Activated gamma-delta T cell treated with anti-CD3 and anti-CD28 coated beads, Interleukin-2, amount 50 U/mL, for 16 hours (primary cell): ENCODE data around the gene CXorf65.

ENCODE experiments used
- DNase-seq: peaks from one replicate; pipeline ENCODE4 v3.0.0-alpha.2; 2020; ENCODE audit warnings: low read depth

CXorf65 gene

GRCh38 chrX:71105628-71106027 lies 912 bp downstream of the CXorf65 start:
- no peak for DNase-seq

GRCh38 chrX:71103110-71103983 lies 3.2 kb downstream of the CXorf65 start:
- peak; percentile 44 for DNase-seq

- DNase-seq = no peak
Measured at GRCh38 chrX:71102292-71102691, 4.2 kb downstream of the CXorf65 start.

GRCh38 chrX:71100581-71101505 lies 5.7 kb downstream of the CXorf65 start:
- DNase-seq = no peak

- no peak for DNase-seq
Measured at GRCh38 chrX:71099736-71100135, 6.8 kb downstream of the CXorf65 start.

- DNase-seq = no peak
Measured at GRCh38 chrX:71098951-71099506, 7.5 kb downstream of the CXorf65 start.

- peak; percentile 69 for DNase-seq
Measured at GRCh38 chrX:71098302-71098701, 8.2 kb downstream of the CXorf65 start.

- no peak for DNase-seq
Measured at GRCh38 chrX:71096760-71097032, 9.8 kb downstream of the CXorf65 start.

- DNase-seq = peak; percentile 31
Measured at GRCh38 chrX:71095981-71096759, 10.4 kb downstream of the CXorf65 start.

GRCh38 chrX:71095555-71095980 lies 11.0 kb downstream of the CXorf65 start, which contains the start of gene FOXO4:
Gene FOXO4, plus strand, starts transcription at chrX:71095851. Its CDS starts 678 bp downstream, at chrX:71096529.
- peak; percentile 77 for DNase-seq

GRCh38 chrX:71095033-71095432 lies 11.5 kb downstream of the CXorf65 start:
- DNase-seq = no peak

GRCh38 chrX:71091263-71091662 lies 15.3 kb downstream of the CXorf65 start:
- no peak for DNase-seq

- no peak for DNase-seq
Measured at GRCh38 chrX:71085900-71086299, 20.6 kb downstream of the CXorf65 start.

GRCh38 chrX:71082822-71083221 lies 23.7 kb downstream of the CXorf65 start:
- no peak for DNase-seq

- DNase-seq = no peak
Measured at GRCh38 chrX:71082124-71082647, 24.4 kb downstream of the CXorf65 start.

GRCh38 chrX:71081330-71082123 lies 25.0 kb downstream of the CXorf65 start:
- no peak for DNase-seq

GRCh38 chrX:71070531-71070930 lies 36.0 kb downstream of the CXorf65 start:
- DNase-seq = no peak

GRCh38 chrX:71068044-71068918 lies 38.3 kb downstream of the CXorf65 start, which contains the start of gene SNX12:
Gene SNX12, minus strand, starts transcription at chrX:71068334. Its CDS starts 28 bp downstream, at chrX:71068306.
- peak; percentile 72 for DNase-seq

GRCh38 chrX:71067712-71068043 lies 38.9 kb downstream of the CXorf65 start:
- no peak for DNase-seq

- DNase-seq = no peak
Measured at GRCh38 chrX:71067089-71067488, 39.5 kb downstream of the CXorf65 start.
